ENCODE data around the gene MAP1A. TPM values are rescaled to one million over a fixed set of nuclear protein-coding genes. Genes with fewer than 3 reads are reported as not detected.

Gene MAP1A
- total RNA-seq, 1 experiment from 2014 or later: 2.5 TPM

GRCh38 chr15:43522247-43522646 is 4.8 kb downstream of the MAP1A start:
- Histone ChIP-seq H4K5ac (ENCODE audit: insufficient read length, low read depth, low read length) (no peak overlapping the region), H3T11ph (ENCODE audit: low read length) (no peak overlapping the region), H3K23ac (ENCODE audit: insufficient read length, low read depth, low read length) (no peak overlapping the region), H2AK5ac (ENCODE audit: insufficient read length, low read length) (no peak overlapping the region), H3K23me2 (ENCODE audit: insufficient read length, low read depth, low read length, poor library complexity, severe bottlenecking) (peaks cover 15% of the 10 kb centered on the region), H4K8ac (replicated peaks; ENCODE audit: insufficient read length, low read depth, low read length) (no peak overlapping the region), H3K27ac (ENCODE audit: insufficient read length, low read depth, low read length) (no peak overlapping the region), H4K20me1 (ENCODE audit: control insufficient read depth, insufficient read depth, insufficient read length) (no peaks in the 10 kb centered on the region), H3K4me2 (ENCODE audit: insufficient read depth, insufficient read length, low read length) (no peak overlapping the region), H3K9me3 (ENCODE audit: control insufficient read depth, low read depth, low read length) (no peaks in the 10 kb centered on the region), H3K4ac (ENCODE audit: low read depth, low read length) (no peak overlapping the region), H4K91ac (ENCODE audit: insufficient read length, low read depth, low read length) (no peak overlapping the region), H2BK20ac (ENCODE audit: low read depth, low read length, poor library complexity, severe bottlenecking) (no peak overlapping the region), H3K18ac (ENCODE audit: insufficient read length, low read depth, low read length) (no peak overlapping the region), H2BK12ac (ENCODE audit: insufficient read length, low read depth, low read length) (no peak overlapping the region), H3K27me3 (ENCODE audit: insufficient read depth, low read length) (peaks cover 11% of the 10 kb centered on the region; the same call in 1 of the 2 replicates), H3K79me2 (ENCODE audit: insufficient read depth, low read length) (no peaks in the 10 kb centered on the region), H3K9ac (ENCODE audit: extremely low read depth, insufficient read length, low read length) (no peak overlapping the region), H3K14ac (ENCODE audit: insufficient read depth, low read length) (no peak overlapping the region), H2AFZ (ENCODE audit: low read length) (no peak overlapping the region), H2BK15ac (ENCODE audit: low read depth, low read length) (no peak overlapping the region), H3K4me1 (ENCODE audit: insufficient read depth, low read length) (no peaks in the 10 kb centered on the region; the same call in 1 of the 2 replicates), H3K79me1 (ENCODE audit: insufficient read depth, low read depth, low read length, poor library complexity, severe bottlenecking) (no peaks in the 10 kb centered on the region), H3K56ac (ENCODE audit: insufficient read length, low read depth, low read length) (no peak overlapping the region), H2BK5ac (ENCODE audit: insufficient read length, low read length) (no peak overlapping the region), H2BK120ac (ENCODE audit: low read depth, low read length, poor library complexity, severe bottlenecking) (no peak overlapping the region)
- no peaks in the 10 kb centered on the region; a peak in 1 of 5 replicates for H3K9me3 Mint-ChIP-seq
- DNase-seq: no peak
- peaks cover 85% of the 10 kb centered on the region for H3K27me3 Mint-ChIP-seq (ENCODE audit: low read depth)
- peaks cover 0 to 7% (median 2%) of the 10 kb centered on the region in 3 experiments; a peak in 3 of 7 replicates for H3K36me3 Mint-ChIP-seq (ENCODE audit: insufficient read depth in 1 of 3, low read depth in 3 of 3)
- WGBS (ENCODE audit: extremely low coverage, insufficient read length, low lambda C conversion rate): no CpG with 5 or more reads among the region's 9 CpGs
- peaks cover 19 to 25% of the 10 kb centered on the region in 2 experiments for H3K4me1 Mint-ChIP-seq
- TF ChIP-seq CTCF (conservative IDR thresholded peaks at IDR 0.05): no peak
- H3K4me3 Mint-ChIP-seq: no peak overlapping the region
- H3K27ac Mint-ChIP-seq: no peak overlapping the region
